UCSD-AML1 (cell line): ENCODE measurements around the gene HHEX.
"Not testable (repeated sequence)": the region's sequence is repeated elsewhere in the genome, so short reads cannot be mapped to it uniquely, and the experiment has no call there.

Experiments used
- DNase-seq: peaks from one replicate; lab custom pipeline; 2025; ENCODE audit not compliant: unreplicated experiment; lab: John Stamatoyannopoulos, UW

The HHEX gene

GRCh38 chr10:92689663-92690210 is at the start of gene HHEX:
HHEX (plus strand) TSS chr10:92689955; CDS start chr10:92689987, 32 bp downstream.
- peak; percentile 90 for DNase-seq

GRCh38 chr10:92640107-92640506 is 49.6 kb upstream of the HHEX start:
- no peak for DNase-seq

- DNase-seq, result no peak
These were observed 48.3 kb upstream of the HHEX start for GRCh38 chr10:92641492-92641891.

GRCh38 chr10:92644921-92645320 is 44.8 kb upstream of the HHEX start:
- DNase-seq, result no peak

DNA sequence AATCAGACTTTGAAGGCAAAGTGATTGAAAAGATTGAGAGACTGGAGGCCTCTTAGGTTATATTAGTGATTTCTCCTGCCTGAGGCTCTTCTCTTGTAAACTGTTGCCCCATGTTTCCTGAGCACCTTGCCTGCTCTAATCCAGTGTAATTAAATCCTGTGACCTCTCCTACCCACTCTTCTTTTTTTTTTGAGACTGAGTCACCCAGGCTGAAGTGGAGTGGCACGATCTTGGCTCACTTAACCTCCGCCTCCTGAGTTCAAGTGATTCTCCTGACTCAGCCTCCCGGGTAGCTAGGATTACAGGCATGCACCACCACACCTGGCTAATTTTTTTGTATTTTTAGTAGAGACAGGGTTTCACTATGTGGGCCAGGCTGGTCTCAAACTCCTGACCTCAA is 38.9 kb upstream of the HHEX start:
- DNase-seq, result not testable (repeated sequence)

DNA sequence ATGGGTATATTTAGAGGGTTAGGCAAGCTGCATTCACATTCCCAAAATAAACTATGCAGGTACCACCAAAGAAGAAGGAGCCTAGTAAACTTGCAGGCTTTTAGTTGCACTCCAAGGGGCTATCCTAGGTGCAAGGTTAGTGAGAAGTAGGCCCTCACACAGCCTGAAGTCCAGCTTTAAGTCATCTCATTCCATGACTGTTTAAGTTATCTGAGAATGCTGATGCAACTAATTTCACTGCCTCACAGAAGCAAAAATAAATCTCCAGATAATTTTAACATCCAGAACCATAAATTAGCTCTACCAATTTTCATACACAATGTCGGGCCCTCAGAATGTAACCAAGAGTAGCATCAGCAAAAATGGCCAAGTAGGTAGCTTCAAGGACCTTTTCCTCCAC is 34.3 kb upstream of the HHEX start:
- no peak for DNase-seq

- DNase-seq, result no peak
These were observed 33.3 kb upstream of the HHEX start for GRCh38 chr10:92656266-92656961.

DNA sequence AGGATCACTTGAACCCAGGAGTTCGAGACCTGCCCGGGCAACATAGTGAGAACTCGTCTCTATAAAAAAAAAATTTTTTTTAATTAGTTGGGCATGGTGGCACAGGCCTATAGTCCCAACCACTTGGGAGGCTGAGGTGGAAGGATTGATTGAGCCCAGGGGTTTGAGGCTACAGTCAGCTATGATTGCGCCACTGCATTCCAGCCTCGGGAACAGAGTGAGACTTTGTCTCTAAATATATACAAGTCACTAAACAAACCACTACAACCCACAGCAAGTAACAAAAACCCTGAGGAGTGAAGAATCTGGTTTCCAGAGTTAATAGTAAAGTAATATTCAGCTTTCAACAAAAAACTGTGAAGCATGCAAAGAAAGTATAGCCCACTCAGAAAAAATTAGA is 32.7 kb upstream of the HHEX start:
- DNase-seq, result no peak

- no peak for DNase-seq
These were observed 26.9 kb upstream of the HHEX start for GRCh38 chr10:92662848-92663247.

- DNase-seq, result no peak
These were observed 25.4 kb upstream of the HHEX start for GRCh38 chr10:92664322-92664721.

GRCh38 chr10:92667078-92667477 is 22.7 kb upstream of the HHEX start:
- no peak for DNase-seq

GRCh38 chr10:92677708-92678107 is 12.0 kb upstream of the HHEX start:
- no peak for DNase-seq

- no peak for DNase-seq
These were observed 11.5 kb upstream of the HHEX start for GRCh38 chr10:92678206-92678605.

GRCh38 chr10:92681306-92681834 is 8.4 kb upstream of the HHEX start:
- DNase-seq, result no peak

GRCh38 chr10:92688573-92688926 is 1.2 kb upstream of the HHEX start:
- DNase-seq, result no peak

DNA sequence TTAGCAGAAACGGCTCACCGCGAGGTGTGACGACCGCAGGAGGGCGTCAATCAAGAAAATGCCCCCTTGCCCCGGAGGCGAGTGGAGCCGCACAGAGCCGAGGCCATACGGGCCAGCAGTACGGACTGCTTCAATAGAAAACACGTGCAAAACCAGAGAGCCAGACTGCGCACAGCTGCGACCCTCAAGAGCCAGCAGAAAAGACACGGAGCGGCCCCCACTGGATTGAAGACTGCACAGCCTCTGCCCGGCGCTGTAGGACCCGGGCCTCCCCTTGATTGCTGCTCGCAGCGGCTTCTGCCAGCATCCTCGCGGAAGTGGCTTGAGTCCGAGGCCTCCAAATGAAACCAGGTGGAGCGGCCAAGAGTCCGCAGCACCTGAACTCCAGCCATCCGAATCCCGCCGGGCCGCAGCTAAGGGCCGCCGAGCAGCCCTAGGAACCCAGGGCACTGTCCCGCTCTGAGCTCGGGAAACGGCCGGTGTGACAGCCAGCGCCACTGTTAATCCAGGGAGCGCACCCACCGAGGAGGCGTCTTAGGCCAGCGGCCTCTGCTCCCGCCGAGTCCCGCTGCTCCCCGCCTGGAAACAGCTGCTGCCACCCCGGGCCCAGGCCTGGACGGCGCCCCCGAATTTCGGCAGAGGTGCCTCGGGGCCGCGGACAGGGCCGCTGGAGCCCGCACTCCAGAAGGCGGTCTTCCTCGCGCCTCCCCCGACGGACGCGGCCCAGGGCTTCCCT is 660 bp upstream of the HHEX start:
- DNase-seq, result peak; percentile 66

GRCh38 chr10:92690211-92690914 is 608 bp downstream of the HHEX start:
- DNase-seq, result peak; percentile 83

DNA sequence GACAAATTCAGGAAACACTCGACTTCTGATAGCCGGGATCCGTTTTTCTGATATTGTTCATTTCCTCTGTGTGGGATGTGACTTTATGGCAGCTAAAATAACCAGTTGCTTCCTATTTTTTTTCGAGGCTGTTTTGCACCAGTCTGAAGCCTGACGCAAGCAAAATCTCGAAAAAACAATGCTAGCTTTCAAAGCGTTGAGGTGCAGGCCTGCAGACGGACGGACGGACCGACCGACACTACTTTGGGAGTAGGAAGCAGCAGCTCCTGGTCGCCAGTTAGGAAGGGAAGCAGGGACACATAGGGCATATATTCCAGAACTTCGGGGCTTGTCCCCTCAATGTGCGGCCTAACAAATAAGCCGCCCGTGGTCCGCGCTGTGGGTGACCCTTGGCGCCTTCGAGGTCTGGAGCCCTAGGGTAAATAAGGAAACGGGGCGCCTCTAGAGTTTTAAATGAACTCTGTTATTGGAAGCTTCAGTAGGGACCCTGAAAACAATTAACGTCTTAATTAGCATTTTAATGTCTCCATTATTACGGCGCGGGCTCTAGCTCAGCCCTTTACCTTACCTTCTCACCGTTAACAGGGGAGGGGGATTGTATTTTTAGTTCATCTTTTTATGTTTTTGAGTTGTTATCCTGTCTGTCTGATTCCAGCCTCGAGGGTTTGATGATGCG is 1.3 kb downstream of the HHEX start:
- peak; percentile 79 for DNase-seq

DNA sequence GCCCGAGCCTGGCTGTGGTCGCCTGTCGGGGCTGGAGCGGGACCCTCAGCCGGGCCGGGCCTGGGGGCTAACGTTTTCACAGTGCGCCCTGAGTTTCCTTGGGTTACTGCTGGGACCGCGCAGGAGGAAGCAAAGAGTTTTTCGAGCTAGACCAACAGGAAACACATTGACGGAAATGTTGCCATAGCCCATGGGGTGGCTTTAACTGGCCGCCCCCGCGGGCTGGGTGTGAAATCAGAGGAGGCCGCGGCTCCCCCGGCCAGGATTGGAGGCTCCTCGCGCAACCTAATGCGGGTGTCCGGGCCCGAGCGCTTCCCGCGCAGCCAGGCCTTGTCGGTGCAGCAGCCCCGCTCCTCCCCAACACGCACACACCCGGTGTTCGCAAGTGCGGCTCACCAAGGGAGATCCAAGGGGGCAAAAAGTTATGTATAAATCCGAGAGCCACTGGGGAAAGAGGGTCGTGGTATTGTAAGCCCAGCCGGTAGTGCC is 1.9 kb downstream of the HHEX start:
- DNase-seq, result peak; percentile 76

GRCh38 chr10:92692080-92692671 is 2.4 kb downstream of the HHEX start:
- no peak for DNase-seq
